ENCODE data around the gene RABGAP1L. TPM values are rescaled to one million over a fixed set of nuclear protein-coding genes. Genes with fewer than 3 reads are reported as not detected.

The RABGAP1L gene
- total RNA-seq, 1 experiment from 2014 or later, result 76.9 TPM

GRCh38 chr1:174938281-174939007, 779.1 kb downstream of the RABGAP1L start (continued):
- TF ChIP-seq, protein P1, sequence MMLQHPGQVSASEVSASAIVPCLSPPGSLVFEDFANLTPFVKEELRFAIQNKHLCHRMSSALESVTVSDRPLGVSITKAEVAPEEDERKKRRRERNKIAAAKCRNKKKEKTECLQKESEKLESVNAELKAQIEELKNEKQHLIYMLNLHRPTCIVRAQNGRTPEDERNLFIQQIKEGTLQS (CRISPR knock-in tag; conservative IDR thresholded peaks at IDR 0.05), result no peak
- TF ChIP-seq, protein P2, sequence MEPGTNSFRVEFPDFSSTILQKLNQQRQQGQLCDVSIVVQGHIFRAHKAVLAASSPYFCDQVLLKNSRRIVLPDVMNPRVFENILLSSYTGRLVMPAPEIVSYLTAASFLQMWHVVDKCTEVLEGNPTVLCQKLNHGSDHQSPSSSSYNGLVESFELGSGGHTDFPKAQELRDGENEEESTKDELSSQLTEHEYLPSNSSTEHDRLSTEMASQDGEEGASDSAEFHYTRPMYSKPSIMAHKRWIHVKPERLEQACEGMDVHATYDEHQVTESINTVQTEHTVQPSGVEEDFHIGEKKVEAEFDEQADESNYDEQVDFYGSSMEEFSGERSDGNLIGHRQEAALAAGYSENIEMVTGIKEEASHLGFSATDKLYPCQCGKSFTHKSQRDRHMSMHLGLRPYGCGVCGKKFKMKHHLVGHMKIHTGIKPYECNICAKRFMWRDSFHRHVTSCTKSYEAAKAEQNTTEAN (CRISPR knock-in tag; IDR thresholded peaks at IDR 0.05), result no peak
- no peak for TF ChIP-seq HMGA2 (CRISPR knock-in tag; IDR thresholded peaks at IDR 0.05)
- no peak for TF ChIP-seq ELF4 (CRISPR knock-in tag; IDR thresholded peaks at IDR 0.05; ENCODE audit: low read depth)
- no peak for TF ChIP-seq NFATC4 (CRISPR knock-in tag; IDR thresholded peaks at IDR 0.05)
- no peak for TF ChIP-seq FOXK1 (CRISPR knock-in tag; IDR thresholded peaks at IDR 0.05)
- TF ChIP-seq ARID4B (CRISPR knock-in tag; IDR thresholded peaks at IDR 0.05; ENCODE audit: borderline replicate concordance), result no peak
- TF ChIP-seq, protein P3, sequence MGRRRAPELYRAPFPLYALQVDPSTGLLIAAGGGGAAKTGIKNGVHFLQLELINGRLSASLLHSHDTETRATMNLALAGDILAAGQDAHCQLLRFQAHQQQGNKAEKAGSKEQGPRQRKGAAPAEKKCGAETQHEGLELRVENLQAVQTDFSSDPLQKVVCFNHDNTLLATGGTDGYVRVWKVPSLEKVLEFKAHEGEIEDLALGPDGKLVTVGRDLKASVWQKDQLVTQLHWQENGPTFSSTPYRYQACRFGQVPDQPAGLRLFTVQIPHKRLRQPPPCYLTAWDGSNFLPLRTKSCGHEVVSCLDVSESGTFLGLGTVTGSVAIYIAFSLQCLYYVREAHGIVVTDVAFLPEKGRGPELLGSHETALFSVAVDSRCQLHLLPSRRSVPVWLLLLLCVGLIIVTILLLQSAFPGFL (CRISPR knock-in tag; IDR thresholded peaks at IDR 0.05; ENCODE audit: borderline replicate concordance), result no peak

DNA sequence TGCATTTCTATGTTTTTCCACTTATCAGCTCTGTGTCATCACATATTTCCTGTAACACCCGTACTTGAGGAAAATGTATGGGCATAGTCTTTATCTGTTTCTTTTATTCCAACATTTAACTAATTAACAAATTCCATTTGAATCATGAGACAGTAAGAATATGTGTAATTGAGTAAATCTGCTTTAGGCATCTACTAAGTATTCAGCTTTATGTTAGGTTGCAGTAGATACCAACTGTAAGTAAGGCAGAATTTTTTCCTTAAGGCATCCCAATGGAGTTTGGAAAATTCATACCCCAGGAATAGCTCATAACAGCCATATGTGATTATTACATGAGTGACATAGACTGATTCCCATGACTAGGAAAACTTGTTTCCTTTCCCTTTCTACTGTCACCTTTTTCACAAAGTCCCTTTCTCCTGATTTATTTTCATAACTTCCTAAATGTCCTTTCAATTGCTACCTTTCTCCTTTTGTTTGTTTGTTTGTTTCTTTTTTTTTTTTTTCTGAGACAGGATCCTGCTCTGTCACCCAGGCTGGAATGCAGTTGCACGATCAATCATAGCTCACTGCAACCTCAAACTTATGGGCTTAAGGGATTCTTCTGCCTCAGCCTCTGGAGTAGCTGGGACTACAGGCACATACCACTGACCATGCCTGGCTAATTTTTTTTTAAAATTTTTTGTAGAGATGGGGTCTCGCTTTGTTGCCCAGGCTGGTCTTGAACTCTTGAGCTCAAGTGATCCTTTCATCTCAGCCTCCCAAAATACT, 780.6 kb downstream of the RABGAP1L start:
- Mint-ChIP-seq H3K27ac (peak overlapping the region; percentile 46), H3K27me3 (ENCODE audit: low read depth) (no peaks in the 10 kb centered on the region), H3K36me3 (peaks cover 8% of the 10 kb centered on the region; the same call in 1 of the 2 replicates), H3K4me1 (peaks cover 26% of the 10 kb centered on the region), H3K4me3 (no peak overlapping the region), H3K9me3 (no peaks in the 10 kb centered on the region)
- ChIA-PET CTCF (no interaction called here), POLR2A (interaction anchor here (1.2 kb wide), 1 partner anchor 60 kb away, joined by 3 read pairs; the partner anchor contains the start of gene CACYBP)
- no peak for ATAC-seq
- DNase-seq (ENCODE audit: low spot score), result no peak
- TF ChIP-seq FOXK1 (CRISPR knock-in tag; IDR thresholded peaks at IDR 0.05) (no peak), HMGA2 (CRISPR knock-in tag; IDR thresholded peaks at IDR 0.05) (no peak), JAZF1 (CRISPR knock-in tag; IDR thresholded peaks at IDR 0.05) (no peak), ZNF416 (CRISPR knock-in tag; IDR thresholded peaks at IDR 0.05) (no peak), ESRRA (CRISPR knock-in tag; IDR thresholded peaks at IDR 0.05; ENCODE audit: borderline replicate concordance) (no peak), CTCF (IDR thresholded peaks at IDR 0.05) (no peak), E2F4 (CRISPR knock-in tag; IDR thresholded peaks at IDR 0.05; ENCODE audit: borderline replicate concordance, low read depth) (no peak), TEAD1 (CRISPR knock-in tag; IDR thresholded peaks at IDR 0.05) (no peak), CBFB (CRISPR knock-in tag; IDR thresholded peaks at IDR 0.05; ENCODE audit: low read depth) (no peak), ZBTB21 (CRISPR knock-in tag; IDR thresholded peaks at IDR 0.05; ENCODE audit: borderline replicate concordance) (no peak), PRRX2 (CRISPR knock-in tag; IDR thresholded peaks at IDR 0.05) (no peak), STAT6 (CRISPR knock-in tag; conservative IDR thresholded peaks at IDR 0.05; ENCODE audit: low read depth) (no peak)
